Ovary (tissue), 3 donors: ENCODE data around the gene BRD4.

Experiments used
- CTCF ChIP-seq, 3 donors: fragments of 450-650 bp in 2 of 3; fragments of 200-600 bp in 1 of 3; IDR thresholded peaks; one replicate each; pipeline versions ENCODE4 v1.5.1 to v1.8.0; 2016 to 2022; ENCODE audit warnings: antibody characterized with exemption in 3 of 3, mild to moderate bottlenecking in 1 of 3
- POLR2A ChIP-seq: fragments of 450-650 bp; IDR thresholded peaks from one replicate; pipeline ENCODE4 v1.6.1; 2017; ENCODE audit warnings: antibody characterized with exemption, mild to moderate bottlenecking, moderate library complexity
- donor health status: DM: no; HTN: no; CAD: no.

DNA sequence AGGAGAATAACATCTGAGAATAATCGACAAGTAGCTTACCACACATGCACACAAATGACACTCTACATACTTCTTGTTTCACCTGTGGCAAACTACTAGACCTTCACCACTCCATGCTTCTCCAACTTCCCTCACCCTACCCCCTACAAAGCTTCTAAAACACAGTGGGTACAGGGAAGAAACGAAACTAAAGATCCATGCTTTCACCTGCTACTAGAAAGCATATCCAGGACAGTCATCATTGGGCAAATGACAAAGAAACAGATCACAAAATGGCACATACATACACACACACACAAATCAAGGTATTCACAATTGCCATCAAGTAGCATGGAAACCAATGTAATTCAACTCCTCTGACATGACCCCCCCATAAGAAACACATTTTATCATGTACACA lies 10.6 kb downstream of the BRD4 start:
- no peak for TF ChIP-seq CTCF (IDR thresholded peaks at IDR 0.05)
- no peak for TF ChIP-seq POLR2A
